GM20000 (cell line): ENCODE measurements around the gene IRAK3.

Experiments used
- DNase-seq: peaks from one replicate; pipeline ENCODE4 v3.0.0; 2012; ENCODE audit warnings: low spot score
- CTCF ChIP-seq: IDR thresholded peaks from 2 replicates; pipeline ENCODE4 v1.5.1; 2012; ENCODE audit warnings: mild to moderate bottlenecking, control low read depth; ENCODE audit errors: extremely low read depth, missing control alignments

The IRAK3 gene

GRCh38 chr12:66144791-66145754, 43.9 kb upstream of the IRAK3 start:
- no peak for DNase-seq
- no peak for TF ChIP-seq CTCF

- no peak for DNase-seq
- no peak for TF ChIP-seq CTCF
These were observed 39.2 kb upstream of the IRAK3 start for GRCh38 chr12:66149702-66150398.

GRCh38 chr12:66152732-66153131, 36.3 kb upstream of the IRAK3 start:
- DNase-seq: no peak
- no peak for TF ChIP-seq CTCF

- TF ChIP-seq CTCF: no peak
- no peak for DNase-seq
These were observed 34.2 kb upstream of the IRAK3 start for GRCh38 chr12:66154776-66155175.

- DNase-seq: no peak
- no peak for TF ChIP-seq CTCF
These were observed 32.4 kb upstream of the IRAK3 start for GRCh38 chr12:66156654-66157053.

- TF ChIP-seq CTCF: no peak
- DNase-seq: no peak
These were observed 29.9 kb upstream of the IRAK3 start for GRCh38 chr12:66159123-66159522.

- DNase-seq: no peak
- no peak for TF ChIP-seq CTCF
These were observed 28.3 kb upstream of the IRAK3 start for GRCh38 chr12:66160704-66161103.
